HG03196 (cell line): ENCODE data around the gene MARCHF3.
"Not testable (repeated sequence)": the region's sequence is repeated elsewhere in the genome, so short reads cannot be mapped to it uniquely, and the experiment has no call there.

Source experiments
- ATAC-seq: cut with Tn5 transposase; IDR thresholded peaks from one replicate; pipeline ENCODE4 v1.9.1; 2021; ENCODE audit not compliant: unreplicated experiment

Gene MARCHF3

GRCh38 chr5:127013407-127013806 lies 17.0 kb downstream of the MARCHF3 start:
- no peak for ATAC-seq

- no peak for ATAC-seq
Observed at GRCh38 chr5:127012916-127013315, 17.4 kb downstream of the MARCHF3 start.

GRCh38 chr5:127011961-127012644 lies 18.3 kb downstream of the MARCHF3 start:
- ATAC-seq: peak; percentile 82

DNA sequence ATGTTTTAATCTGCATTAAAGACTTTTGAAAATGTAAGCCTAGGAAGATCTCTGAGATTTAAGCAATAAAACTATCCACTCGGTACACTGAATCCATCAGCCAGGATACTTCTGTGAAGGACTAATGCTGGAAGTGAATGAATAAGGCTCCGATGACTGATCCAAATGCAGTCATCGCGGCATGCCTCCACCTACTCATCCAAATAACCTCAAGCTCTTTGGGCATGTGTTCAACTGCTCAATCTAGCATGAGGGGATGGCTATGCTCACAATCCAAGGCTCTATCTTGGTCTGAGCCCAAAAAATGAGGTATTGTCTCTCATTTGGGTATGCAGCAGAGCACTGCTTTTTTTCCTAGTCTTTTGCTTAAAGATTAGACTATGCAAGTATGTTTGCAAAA lies 19.2 kb downstream of the MARCHF3 start:
- no peak for ATAC-seq

DNA sequence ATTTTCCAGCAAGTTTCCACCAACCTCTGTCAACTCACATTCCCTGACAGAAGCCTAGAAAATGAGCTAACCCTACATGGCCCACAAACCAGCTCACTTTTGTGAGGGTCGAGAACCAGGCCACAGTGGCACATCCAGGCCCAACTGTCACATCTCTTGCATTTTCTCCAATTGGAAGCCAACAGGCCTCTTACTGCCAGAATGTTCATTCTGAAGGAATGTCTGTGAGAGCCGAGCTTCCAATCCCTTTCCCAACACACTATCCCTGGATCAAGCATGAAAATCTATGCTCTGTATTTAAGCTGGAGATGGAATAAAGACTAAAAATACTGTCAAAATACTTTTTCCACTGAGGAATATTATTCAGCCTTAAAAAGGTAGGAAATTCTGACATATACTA lies 20.0 kb downstream of the MARCHF3 start:
- no peak for ATAC-seq

- ATAC-seq: no peak
Observed at GRCh38 chr5:127009784-127010183, 20.6 kb downstream of the MARCHF3 start.

GRCh38 chr5:127008300-127008975 lies 21.9 kb downstream of the MARCHF3 start:
- ATAC-seq: no peak

GRCh38 chr5:127007522-127007921 lies 22.8 kb downstream of the MARCHF3 start:
- no peak for ATAC-seq

DNA sequence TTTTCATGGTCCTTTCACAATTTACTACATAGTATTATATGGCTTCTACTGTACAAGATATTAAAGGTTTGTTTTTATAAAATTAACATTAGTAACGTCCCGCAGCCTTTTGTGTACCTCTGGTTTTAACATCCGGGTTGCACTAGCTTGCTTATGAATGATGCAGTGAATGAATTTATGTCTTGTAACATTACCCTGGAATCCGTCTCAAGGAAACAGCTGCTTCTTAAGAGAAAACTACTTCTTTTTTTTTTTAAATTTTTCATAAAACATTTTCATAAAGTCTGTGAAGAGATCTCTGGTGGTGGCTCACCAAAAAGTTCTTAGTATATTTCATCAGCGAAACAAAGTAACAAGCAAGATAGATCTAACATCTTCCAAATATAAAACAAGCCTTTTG lies 23.6 kb downstream of the MARCHF3 start:
- ATAC-seq: no peak

DNA sequence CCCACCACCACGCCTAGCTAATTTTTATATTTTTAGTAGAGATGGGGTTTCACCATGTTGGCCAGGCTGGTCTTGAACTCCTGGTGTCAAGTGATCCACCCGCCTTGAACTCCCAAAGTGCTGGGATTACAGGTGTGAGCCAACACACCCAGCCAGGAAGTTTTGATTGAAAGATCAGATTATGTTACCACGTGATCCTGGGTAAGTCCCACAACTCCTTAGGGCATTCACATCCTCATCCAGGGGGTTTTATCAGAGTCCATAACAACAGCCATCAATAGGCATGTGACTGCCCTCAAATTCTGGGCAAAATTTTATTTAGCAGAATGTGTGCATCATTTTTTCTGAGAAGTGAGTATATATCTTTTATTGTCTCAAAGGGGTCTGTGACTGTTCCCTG lies 25.1 kb downstream of the MARCHF3 start:
- not testable (repeated sequence) for ATAC-seq

DNA sequence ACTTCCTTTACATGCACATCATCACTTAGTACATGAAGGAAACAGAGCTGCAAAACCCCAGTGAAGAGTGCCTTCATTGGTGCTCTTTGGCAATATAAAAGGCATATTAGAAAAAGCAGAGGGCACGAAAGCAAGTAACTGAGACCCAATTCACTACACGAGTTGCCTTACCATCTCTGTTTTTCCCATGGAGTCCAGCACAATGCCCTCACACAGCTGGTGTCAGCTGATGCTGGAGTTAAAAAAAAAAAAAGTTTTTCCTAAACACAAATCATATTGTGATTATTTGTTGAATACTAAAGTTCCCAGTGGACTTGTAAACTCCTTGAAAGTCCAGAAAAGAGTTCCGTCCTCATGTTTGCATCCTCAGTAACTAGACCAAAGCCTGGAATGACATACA lies 25.6 kb downstream of the MARCHF3 start:
- ATAC-seq: no peak

DNA sequence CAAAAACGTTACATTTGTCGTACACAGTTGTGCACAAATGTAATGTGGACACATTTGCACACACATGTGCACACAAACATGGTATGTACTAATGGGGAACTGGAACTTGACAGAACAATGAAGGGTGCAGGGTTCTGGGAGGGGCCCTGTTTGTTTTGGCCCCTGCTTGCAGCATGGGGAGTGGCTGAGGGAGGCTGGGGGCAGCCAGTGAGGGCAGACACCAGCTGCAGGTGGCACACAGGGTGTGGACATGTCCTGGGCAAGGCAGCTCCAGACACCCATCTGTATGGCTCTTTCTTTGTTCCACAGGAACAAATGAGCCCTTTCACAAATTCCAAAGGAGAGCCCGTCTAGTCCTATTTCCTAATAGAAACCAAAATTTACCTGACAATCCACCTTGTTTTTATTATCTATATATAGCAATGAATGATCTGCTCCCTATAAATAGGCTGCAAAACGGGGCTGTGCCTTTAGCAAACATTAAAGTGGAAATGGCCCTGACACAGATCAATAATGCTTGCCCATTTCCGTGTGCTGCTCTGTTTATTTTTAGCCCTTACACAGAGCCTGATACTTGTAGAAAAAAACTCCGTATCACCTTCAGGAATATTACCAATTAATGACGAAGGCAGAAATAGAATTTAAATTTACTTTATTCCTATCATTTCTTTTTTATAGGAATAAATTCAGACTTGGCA lies 26.4 kb downstream of the MARCHF3 start:
- no peak for ATAC-seq

GRCh38 chr5:127002390-127002789 lies 28.0 kb downstream of the MARCHF3 start:
- ATAC-seq: no peak

DNA sequence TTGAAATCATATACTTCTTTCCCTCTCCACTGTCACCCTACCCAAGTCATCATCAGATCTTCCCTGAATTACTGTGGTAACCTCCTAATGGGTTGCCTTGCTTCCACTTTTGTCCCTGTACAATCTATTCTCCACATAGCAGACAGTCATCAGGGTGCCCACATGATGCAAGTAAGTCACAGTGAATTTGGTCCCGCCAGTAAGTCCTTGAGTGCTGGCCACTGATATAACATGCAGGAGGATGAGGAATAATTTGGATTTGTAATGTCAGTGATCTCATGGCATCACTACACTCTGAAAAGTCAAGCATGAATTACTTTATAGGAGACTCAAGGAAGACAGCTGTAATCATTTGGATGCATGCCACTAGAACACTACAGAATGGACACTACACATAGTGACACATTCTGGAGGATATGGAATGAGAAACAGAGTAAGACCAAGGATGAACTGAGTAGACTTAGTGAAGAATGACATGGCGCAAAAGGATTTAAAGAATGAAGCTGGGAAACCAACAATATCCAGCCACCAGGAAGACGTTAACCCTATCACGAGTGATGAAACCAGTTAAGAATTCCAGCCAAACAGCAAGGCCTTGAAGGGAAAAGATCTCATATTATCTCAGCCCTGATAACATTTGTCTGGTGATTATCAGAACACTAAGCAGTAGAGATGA lies 28.6 kb downstream of the MARCHF3 start:
- no peak for ATAC-seq

GRCh38 chr5:126998895-126999570 lies 31.3 kb downstream of the MARCHF3 start:
- no peak for ATAC-seq

GRCh38 chr5:126998201-126998631 lies 32.1 kb downstream of the MARCHF3 start:
- peak; percentile 58 for ATAC-seq

DNA sequence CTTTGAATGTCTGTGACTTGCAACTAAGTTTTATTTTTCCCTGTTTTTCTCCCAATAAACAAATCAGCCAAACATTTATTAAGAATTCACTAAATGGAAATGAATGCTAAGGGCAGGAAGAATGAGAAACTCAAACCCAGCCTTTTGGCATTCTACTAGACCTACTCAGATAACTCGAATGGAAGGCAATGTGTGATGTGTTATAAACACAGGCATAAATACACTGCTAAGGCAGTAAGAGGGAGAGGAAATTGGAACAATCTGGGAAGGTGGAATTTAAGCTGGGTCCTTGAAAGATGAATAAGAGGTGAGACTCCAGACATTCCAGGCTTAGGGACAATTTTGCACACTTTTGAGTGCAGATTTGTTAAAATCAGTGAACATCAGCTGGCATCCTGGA lies 34.7 kb downstream of the MARCHF3 start:
- ATAC-seq: no peak

DNA sequence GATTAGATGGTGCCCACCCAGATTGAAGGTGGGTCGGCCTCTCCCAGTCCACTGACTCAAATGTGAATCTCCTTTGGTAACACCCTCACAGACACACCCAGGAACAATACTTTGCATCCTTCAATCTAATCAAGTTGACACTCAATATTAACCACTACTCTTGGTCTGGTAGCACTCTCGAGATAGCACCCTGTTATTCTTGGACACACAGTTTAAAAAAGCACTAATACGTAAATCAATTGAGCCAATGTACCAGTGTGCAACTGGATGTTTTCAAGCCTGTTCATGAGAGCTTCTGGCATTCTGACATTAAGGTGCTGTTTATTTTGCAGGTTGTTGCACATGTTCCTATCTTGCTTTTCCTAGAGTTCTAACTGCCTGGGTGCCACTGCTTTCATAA lies 35.3 kb downstream of the MARCHF3 start:
- no peak for ATAC-seq

GRCh38 chr5:126994485-126994884 lies 35.9 kb downstream of the MARCHF3 start:
- no peak for ATAC-seq

DNA sequence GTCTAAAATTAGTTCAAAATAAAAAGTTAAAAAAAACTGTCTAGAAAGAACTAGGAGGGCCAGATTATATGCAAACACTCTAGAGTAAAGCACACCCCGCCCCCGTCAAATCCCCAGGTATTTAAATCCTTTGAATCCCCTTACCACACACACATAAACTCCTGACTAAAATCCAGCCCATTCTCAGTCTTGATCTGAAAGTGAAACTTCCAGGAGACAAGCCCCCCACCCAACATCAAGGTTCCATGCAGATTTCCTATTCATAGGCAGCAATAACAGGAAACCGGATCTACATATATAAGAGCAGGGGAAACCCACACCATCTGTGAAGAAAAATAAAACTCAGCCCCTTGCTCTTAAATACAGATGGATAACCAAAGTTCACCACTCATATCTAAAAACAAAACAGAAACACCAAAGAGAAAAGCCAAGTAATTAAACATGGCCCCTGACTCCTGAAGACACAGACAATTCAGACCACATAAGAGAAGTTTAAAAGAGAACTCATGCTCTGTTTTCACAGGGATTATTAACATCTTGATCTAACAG lies 42.3 kb downstream of the MARCHF3 start:
- ATAC-seq: peak; percentile 93
